ENCODE results near the gene CREG1.
"Not testable (repeated sequence)": the region's sequence is repeated elsewhere in the genome, so short reads cannot be mapped to it uniquely, and the experiment has no call there.

The CREG1 gene

GRCh38 chr1:167553136-167554027 lies at the start of gene CREG1:
Gene CREG1 (minus strand): TSS chr1:167553762.
- peak; percentile 65 to 85 for DNase-seq (ENCODE audit: extremely low read depth in 1 of 2, low read depth in 1 of 2)

DNA sequence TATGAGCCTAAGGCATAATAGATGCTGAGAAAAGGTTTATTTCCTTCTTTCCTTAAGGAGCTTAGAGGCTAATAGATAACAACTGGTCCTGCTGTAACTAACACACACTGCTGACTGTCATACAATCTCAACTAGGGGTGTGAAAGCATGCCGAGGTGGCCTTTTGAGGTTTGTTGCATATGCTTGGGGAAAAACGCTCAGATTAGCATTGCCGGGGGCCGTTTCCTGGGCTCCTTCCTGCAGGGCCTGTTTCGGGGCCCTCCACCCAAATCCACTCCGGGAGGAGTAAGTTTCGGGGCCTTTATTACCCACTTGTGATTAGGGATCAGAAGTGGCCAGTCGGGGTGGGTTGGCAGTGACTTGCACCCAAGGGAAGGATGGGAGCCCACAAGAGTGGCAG lies 49.3 kb upstream of the CREG1 start:
- DNase-seq (ENCODE audit: extremely low read depth in 1 of 2, low read depth in 1 of 2): no peak

- no peak for DNase-seq (ENCODE audit: extremely low read depth in 1 of 2, low read depth in 1 of 2)
Observed at GRCh38 chr1:167601442-167602383, 48.2 kb upstream of the CREG1 start.

GRCh38 chr1:167599957-167600581 lies 46.5 kb upstream of the CREG1 start:
- no peak for DNase-seq (ENCODE audit: extremely low read depth in 1 of 2, low read depth in 1 of 2)

GRCh38 chr1:167594822-167595221 lies 41.3 kb upstream of the CREG1 start:
- no peak for DNase-seq (ENCODE audit: extremely low read depth in 1 of 2, low read depth in 1 of 2)

GRCh38 chr1:167593860-167594259 lies 40.3 kb upstream of the CREG1 start:
- no peak for DNase-seq (ENCODE audit: extremely low read depth in 1 of 2, low read depth in 1 of 2)

DNA sequence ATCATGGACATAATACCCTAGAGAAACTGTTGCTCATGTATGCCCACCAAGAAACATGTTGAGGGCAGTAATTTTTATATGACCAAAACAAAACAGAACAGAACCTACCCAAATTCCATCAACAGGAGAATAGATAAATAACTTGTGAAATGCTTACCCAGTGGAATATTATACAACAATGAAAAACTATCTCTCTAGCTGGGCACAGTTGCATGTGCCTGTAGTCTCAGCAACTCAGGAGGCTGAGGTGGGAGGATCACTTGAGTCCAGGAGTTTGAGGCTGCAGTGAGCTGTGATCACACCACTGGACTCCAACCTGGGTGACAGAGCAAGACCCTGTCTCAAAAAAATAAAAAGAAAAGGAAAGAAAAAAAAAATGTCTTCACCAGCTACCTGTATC lies 38.9 kb upstream of the CREG1 start:
- DNase-seq (ENCODE audit: extremely low read depth in 1 of 2, low read depth in 1 of 2): no peak

- DNase-seq (ENCODE audit: extremely low read depth in 1 of 2, low read depth in 1 of 2): no peak
Observed at GRCh38 chr1:167588361-167588760, 34.8 kb upstream of the CREG1 start.

GRCh38 chr1:167587872-167588271 lies 34.3 kb upstream of the CREG1 start:
- no peak for DNase-seq (ENCODE audit: extremely low read depth in 1 of 2, low read depth in 1 of 2)

- DNase-seq (ENCODE audit: extremely low read depth in 1 of 2, low read depth in 1 of 2): no peak
Observed at GRCh38 chr1:167587342-167587741, 33.8 kb upstream of the CREG1 start.

DNA sequence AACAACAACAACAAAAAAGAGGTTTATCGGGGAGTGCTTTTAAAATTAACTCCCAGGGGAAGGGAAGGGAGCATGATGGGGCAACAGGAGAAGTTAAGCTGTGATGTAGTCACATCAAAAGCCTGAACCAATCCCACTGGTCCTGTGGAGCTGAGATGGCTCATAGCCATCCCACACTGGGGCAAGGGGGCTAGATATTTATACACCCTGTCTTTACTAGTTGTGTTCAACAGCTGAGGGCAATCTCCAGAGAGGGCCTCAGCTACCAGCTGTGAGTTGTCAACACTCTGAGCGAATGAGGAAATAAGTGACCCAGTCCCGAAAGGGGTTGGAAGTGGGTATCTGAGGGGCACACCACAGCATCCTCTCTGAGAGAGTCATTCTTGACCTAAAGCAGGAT lies 31.0 kb upstream of the CREG1 start:
- no peak for DNase-seq (ENCODE audit: extremely low read depth in 1 of 2, low read depth in 1 of 2)

GRCh38 chr1:167582722-167583121 lies 29.2 kb upstream of the CREG1 start:
- DNase-seq (ENCODE audit: extremely low read depth in 1 of 2, low read depth in 1 of 2): no peak

DNA sequence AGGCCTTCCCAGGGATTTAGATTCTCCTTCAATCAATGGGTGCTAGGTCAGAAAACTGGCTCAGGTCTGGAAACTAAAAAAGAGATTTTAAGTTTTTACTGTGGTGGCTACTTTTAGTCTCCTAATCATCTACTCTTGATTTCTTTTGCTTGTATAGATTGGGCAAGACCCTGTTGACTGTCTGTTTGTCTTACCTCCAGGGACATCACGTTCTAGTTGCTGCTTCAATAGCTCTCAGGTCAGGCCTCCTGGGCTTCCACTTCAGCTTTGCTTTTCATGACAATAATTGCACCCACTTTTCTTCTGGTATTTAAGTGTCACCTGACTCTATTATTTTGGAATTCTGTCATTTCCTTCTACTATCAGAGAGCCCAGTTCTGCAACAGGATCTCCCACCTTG lies 28.5 kb upstream of the CREG1 start:
- no peak for DNase-seq (ENCODE audit: extremely low read depth in 1 of 2, low read depth in 1 of 2)

DNA sequence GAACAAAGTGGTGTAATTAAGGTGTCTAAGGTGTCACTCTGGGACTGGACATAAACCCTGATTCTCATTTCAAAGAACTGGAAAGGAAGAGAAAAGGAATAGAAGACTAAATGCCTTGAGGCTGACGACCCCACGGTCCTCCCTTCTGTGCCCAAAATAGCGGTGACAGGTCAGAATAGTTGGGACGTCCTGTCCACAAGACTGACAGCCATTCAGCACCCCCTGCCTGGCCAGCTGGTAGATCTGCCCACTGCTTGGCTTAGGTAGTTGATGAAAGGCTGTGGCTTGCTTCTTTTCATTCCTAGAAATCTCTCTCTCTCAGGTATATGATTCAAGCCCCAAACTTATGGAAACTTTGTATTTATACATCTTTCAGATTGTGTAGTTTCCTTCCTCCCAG lies 26.4 kb upstream of the CREG1 start:
- DNase-seq (ENCODE audit: extremely low read depth in 1 of 2, low read depth in 1 of 2): no peak

- no peak for DNase-seq (ENCODE audit: extremely low read depth in 1 of 2, low read depth in 1 of 2)
Observed at GRCh38 chr1:167578939-167579521, 25.5 kb upstream of the CREG1 start.

DNA sequence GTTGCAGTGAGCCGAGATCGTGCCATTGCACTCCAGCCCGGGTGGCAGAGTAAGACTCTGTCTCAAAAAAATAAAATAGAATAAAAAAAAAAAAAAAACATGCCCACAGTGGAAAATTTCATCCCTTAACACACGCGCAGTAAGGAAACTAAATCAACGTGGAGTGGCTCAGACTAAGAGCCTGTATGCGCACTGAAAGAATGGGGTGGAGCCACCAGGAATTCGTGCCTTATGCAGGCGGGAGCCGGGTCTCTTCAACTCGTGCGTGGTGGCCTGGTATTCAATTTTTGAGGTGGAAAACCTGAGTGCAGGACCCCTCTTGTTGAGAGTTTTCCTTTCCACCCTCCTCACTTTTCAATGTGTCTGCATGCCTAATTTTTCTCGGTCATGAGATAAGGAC lies 22.1 kb upstream of the CREG1 start:
- DNase-seq (ENCODE audit: extremely low read depth in 1 of 2, low read depth in 1 of 2): no peak

GRCh38 chr1:167573035-167573434 lies 19.5 kb upstream of the CREG1 start:
- DNase-seq (ENCODE audit: extremely low read depth in 1 of 2, low read depth in 1 of 2): no peak

DNA sequence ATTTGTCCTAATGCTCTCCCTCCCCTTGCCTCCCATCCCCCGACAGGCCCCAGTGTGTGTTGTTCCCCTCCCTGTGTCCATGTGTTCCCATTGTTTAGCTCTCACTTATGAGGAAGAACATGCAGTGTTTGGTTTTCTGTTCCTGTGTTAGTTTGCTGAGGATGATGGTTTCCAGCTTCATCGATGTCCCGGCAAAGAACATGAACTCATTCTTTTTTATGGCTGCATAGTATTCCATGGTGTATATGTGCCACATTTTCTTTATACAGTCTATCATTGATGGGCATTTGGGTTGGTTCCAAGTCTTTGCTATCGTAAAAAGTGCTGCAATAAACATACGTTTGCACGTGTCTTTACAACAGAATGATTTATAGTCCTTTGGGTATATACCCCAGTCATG lies 17.1 kb upstream of the CREG1 start:
- DNase-seq (ENCODE audit: extremely low read depth in 1 of 2, low read depth in 1 of 2): not testable (repeated sequence)

GRCh38 chr1:167567663-167568062 lies 14.1 kb upstream of the CREG1 start:
- DNase-seq (ENCODE audit: extremely low read depth in 1 of 2, low read depth in 1 of 2): no peak

DNA sequence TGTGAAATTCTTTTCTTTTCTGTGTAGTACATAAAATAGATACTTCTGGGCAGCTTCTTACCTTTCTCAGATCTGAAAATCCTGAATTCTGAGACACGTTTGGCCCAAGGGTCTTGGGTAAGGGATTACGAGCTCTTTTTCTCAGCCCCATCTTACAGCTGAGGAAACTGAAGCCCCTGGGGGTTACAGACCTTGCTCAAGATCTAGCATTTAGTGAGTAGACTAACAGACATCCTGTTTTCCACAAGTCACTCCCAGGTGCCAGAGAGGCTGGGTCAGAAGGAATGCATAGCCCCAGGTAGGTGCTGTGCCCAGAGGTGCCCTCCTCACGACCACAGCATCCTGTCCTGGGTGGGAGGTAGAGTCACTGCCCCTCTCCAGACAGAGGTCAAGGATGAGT lies 13.2 kb upstream of the CREG1 start:
- DNase-seq (ENCODE audit: extremely low read depth in 1 of 2, low read depth in 1 of 2): no peak

- DNase-seq (ENCODE audit: extremely low read depth in 1 of 2, low read depth in 1 of 2): no peak
Observed at GRCh38 chr1:167565922-167566321, 12.4 kb upstream of the CREG1 start.
